ENCODE measurements around the gene TMUB2. TPM values are rescaled to one million over a fixed set of nuclear protein-coding genes. Genes with fewer than 3 reads are reported as not detected.

The TMUB2 gene
- total and polyA plus RNA-seq, 2 donors = 21.4 to 57.6 TPM

DNA sequence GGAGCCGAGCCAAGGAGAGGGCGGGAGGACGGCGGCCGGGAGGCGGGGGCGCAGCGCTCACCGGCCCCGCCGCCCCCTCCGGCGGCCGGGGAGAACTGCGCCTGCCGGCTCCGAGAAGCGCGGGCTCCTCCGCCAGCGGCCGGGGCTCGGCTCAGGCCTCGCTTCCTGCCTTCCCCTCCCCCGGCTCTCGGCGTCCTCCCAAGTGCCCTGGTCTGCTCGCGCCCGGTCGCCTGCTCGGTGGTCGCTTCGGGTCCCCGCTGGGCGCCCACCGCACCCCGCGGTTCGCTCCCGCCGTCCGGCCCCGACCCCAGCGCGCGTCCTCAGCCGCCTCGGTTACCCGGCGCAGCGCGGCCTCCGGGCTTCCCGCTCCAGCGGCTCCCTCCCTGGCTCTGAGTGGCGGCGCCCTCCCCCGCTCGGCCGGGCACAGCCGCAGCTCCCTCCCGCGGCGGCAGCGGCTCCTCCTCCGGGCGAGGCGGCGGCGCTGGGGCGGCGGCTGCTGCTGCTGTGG is 32.4 kb downstream of the TMUB2 start:
- under 1% methylated on average over 73 of the region's 73 CpGs for WGBS

DNA sequence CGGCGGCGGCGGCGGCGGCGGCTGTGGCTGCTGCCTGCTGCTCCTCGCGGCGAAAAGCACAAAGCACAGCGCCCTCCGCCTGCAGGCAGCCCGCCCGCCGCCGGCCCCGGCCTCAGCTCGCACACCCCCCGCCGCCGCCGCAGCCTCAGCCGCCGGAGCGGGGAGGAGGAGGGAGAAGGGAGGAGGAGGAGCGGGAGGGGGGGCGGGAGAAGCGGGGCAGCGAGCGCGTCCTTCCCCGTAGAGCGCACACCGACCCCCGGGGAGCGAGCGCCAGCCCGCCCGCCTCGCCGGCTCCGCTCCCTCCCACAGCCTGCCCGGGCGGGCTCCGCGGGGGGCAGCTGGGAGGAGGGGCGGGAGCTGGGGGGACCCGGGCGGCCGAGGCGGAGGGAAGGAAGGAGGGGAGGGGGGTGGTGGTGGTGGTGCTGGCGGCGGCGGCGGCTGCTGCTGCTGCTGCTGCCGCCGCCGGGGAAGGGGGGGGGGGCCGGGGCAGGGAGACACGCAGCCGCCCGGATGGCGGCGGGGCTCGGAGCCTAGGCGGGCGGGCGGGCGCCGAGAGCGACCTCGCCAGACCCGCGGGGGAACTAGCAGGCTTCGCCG is 32.9 kb downstream of the TMUB2 start, which contains the start of gene UBTF:
UBTF (minus strand) TSS at position 60 of the 597 bp plus-strand sequence. CDS start 1,446 bp downstream, outside the sequence.
- WGBS = under 1% methylated on average over 66 of the region's 76 CpGs
- Histone ChIP-seq H3K9me3 (ENCODE audit: control insufficient read depth in 2 of 2, insufficient read depth in 1 of 2, low read length in 1 of 2) (no peaks in the 10 kb centered on the region), H3K27me3 (ENCODE audit: control insufficient read depth in 2 of 2, insufficient read depth in 1 of 2, low read length in 1 of 2) (peaks cover 4 to 35% of the 10 kb centered on the region in 2 donors), H3K27ac (ENCODE audit: low read depth in 1 of 2, low read length in 1 of 2) (peak within 1 kb of the TSS; percentile 98 to 99), H3K4me3 (ENCODE audit: low read length in 2 of 2) (peak within 1 kb of the TSS; percentile 90 to 91), H3K36me3 (ENCODE audit: control insufficient read depth in 2 of 2, insufficient read depth in 2 of 2, low read length in 1 of 2) (peaks cover 15 to 23% of the 10 kb centered on the region in 2 donors), H3K4me1 (ENCODE audit: control insufficient read depth in 2 of 2, insufficient read depth in 2 of 2, low read length in 2 of 2) (peaks cover 26 to 55% of the 10 kb centered on the region in 2 donors)
- peak in 5 of 9 donors; percentile 47 to 84 (median 64) for DNase-seq (ENCODE audit: low read depth in 6 of 9, low spot score in 9 of 9)

More for the DNA sequence above, 32.4 kb downstream of the TMUB2 start:
- Histone ChIP-seq H3K9me3 (ENCODE audit: control insufficient read depth in 2 of 2, insufficient read depth in 1 of 2, low read length in 1 of 2) (no peaks in the 10 kb centered on the region), H3K27me3 (ENCODE audit: control insufficient read depth in 2 of 2, insufficient read depth in 1 of 2, low read length in 1 of 2) (peaks cover 4 to 32% of the 10 kb centered on the region in 2 donors), H3K36me3 (ENCODE audit: control insufficient read depth in 2 of 2, insufficient read depth in 2 of 2, low read length in 1 of 2) (peaks cover 21 to 29% of the 10 kb centered on the region in 2 donors), H3K4me3 (ENCODE audit: low read length in 2 of 2) (peak overlapping the region; percentile 27 to 91), H3K4me1 (ENCODE audit: control insufficient read depth in 2 of 2, insufficient read depth in 2 of 2, low read length in 2 of 2) (peaks cover 28 to 60% of the 10 kb centered on the region in 2 donors), H3K27ac (ENCODE audit: low read depth in 1 of 2, low read length in 1 of 2) (peak overlapping the region; percentile 77 to 99)
- peak in 5 of 9 donors; percentile 52 to 80 (median 63) for DNase-seq (ENCODE audit: low read depth in 6 of 9, low spot score in 9 of 9)

DNA sequence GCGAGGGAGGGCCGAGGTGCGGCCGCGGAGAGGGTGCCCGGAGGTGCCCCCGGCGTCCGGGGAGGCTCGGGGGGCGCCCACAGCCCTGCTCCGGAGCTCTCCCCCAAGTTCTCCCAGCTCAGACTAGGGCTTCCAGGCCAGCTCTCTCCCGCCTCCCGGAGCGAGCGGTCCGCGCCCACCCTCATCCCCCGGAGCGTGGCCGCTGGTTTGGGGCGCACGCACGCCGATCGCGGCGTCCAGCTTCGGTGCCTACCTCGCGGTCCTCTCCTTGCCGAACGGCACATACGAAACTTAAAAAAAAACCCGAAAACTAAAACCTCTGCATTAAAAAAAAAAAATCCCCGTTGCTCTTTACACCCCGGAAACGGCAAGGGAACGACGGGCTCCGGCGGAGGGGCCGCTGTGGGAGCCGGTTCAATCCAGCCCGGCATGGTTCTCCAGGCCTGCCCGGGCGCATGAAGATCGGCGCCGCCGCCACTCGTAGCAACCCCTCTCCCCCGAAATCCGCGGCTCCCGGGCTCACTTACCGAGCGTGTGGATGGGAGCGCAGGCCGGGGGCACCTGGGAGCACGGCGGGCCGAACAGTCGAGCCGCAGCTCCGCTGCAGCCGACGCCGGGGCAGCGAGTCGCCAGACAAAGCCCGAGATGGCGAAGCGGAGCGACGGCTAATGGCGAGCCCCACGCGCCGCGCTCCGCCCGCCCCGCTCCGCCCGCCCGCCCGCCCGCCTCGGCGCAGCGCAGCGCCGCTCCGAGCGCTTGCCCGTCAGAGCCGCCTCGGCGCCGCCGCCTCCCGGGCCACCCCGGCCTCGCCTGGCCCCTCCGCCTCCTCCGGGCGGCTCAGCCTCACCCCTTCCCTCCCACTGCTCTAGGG is 33.7 kb downstream of the TMUB2 start:
- H3K9me3 ChIP-seq (ENCODE audit: control insufficient read depth in 2 of 2, insufficient read depth in 1 of 2, low read length in 1 of 2) = no peaks in the 10 kb centered on the region
- peaks cover 19 to 48% of the 10 kb centered on the region in 2 donors for H3K4me1 ChIP-seq (ENCODE audit: control insufficient read depth in 2 of 2, insufficient read depth in 2 of 2, low read length in 2 of 2)
- peaks cover 8 to 16% of the 10 kb centered on the region in 2 donors for H3K36me3 ChIP-seq (ENCODE audit: control insufficient read depth in 2 of 2, insufficient read depth in 2 of 2, low read length in 1 of 2)
- H3K27me3 ChIP-seq (ENCODE audit: control insufficient read depth in 2 of 2, insufficient read depth in 1 of 2, low read length in 1 of 2) = peaks cover 4 to 37% of the 10 kb centered on the region in 2 donors
- H3K27ac ChIP-seq (ENCODE audit: low read depth in 1 of 2, low read length in 1 of 2) = peak overlapping the region; percentile 98 to 99
- peak in 5 of 9 donors; percentile 45 to 75 (median 47) for DNase-seq (ENCODE audit: low read depth in 6 of 9, low spot score in 9 of 9)
- peak overlapping the region; percentile 90 to 91 for H3K4me3 ChIP-seq (ENCODE audit: low read length in 2 of 2)
- under 1% methylated on average over 108 of the region's 108 CpGs for WGBS

DNA sequence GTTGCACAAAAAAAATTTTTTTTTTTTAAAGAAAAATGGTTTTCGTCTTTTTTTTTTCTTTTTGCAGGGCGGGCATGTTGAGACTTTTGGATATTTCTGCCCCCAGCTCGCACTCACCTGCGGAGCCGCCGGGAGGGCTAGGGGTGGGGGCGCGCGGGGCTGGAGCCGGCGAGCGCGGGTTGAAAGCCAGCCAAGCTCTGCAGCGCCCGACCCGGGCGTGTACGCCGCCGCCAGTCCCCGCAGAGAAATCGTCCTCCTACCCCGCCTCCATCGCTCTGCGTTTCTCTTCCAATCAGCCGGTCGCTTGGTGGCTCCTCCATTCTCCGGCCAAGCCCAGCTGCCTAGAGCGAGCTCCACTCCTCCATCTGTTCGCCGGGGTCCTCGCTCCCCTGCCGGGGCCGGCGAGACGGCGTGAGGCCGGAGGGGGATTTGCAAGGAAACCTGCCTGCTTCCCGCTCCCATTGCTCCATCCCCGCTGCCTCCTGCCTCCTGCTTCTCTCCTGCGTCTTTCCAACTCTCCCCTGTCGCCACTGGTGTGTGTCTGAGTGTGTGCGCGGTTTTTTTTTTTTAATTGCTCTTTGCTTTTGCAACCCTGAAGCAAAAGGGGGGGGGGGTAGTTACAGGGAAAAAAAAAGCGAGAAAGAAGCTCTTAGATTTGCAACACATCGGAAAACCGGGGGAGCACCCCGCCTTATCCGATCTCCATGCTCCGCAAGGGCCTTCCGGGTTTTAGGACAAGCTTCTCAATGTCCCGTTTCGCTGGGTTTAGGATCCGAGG is 34.5 kb downstream of the TMUB2 start:
- DNase-seq (ENCODE audit: low read depth in 6 of 9, low spot score in 9 of 9) = peak in 5 of 9 donors; percentile 34 to 73 (median 50)
- Histone ChIP-seq H3K4me1 (ENCODE audit: control insufficient read depth in 2 of 2, insufficient read depth in 2 of 2, low read length in 2 of 2) (peaks cover 11 to 39% of the 10 kb centered on the region in 2 donors), H3K27me3 (ENCODE audit: control insufficient read depth in 2 of 2, insufficient read depth in 1 of 2, low read length in 1 of 2) (peaks cover 4 to 37% of the 10 kb centered on the region in 2 donors), H3K36me3 (ENCODE audit: control insufficient read depth in 2 of 2, insufficient read depth in 2 of 2, low read length in 1 of 2) (peaks cover under 1 to 7% of the 10 kb centered on the region in 2 donors), H3K27ac (ENCODE audit: low read depth in 1 of 2, low read length in 1 of 2) (peak overlapping the region; percentile 73 to 99), H3K9me3 (ENCODE audit: control insufficient read depth in 2 of 2, insufficient read depth in 1 of 2, low read length in 1 of 2) (no peaks in the 10 kb centered on the region), H3K4me3 (ENCODE audit: low read length in 2 of 2) (peak overlapping the region; percentile 90 to 91)
- WGBS = under 1% methylated on average over 54 of the region's 54 CpGs

DNA sequence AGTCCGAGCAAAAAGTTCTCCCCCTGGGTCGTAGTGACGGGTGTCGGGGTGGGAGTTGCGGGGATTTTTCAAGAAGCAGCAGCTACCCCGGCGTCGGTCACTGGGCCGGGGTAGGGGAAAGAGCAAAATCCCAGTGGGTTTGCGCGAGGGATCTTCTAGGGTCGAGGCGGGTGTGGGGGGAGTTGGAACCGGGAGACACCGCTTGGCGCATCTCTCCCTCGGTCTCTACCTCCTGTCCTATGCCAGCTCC is 35.0 kb downstream of the TMUB2 start:
- Histone ChIP-seq H3K27ac (ENCODE audit: low read depth in 1 of 2, low read length in 1 of 2) (peak overlapping the region; percentile 72 to 99), H3K4me3 (ENCODE audit: low read length in 2 of 2) (peak overlapping the region; percentile 90 to 91), H3K27me3 (ENCODE audit: control insufficient read depth in 2 of 2, insufficient read depth in 1 of 2, low read length in 1 of 2) (peaks cover 4 to 37% of the 10 kb centered on the region in 2 donors), H3K9me3 (ENCODE audit: control insufficient read depth in 2 of 2, insufficient read depth in 1 of 2, low read length in 1 of 2) (no peaks in the 10 kb centered on the region), H3K4me1 (ENCODE audit: control insufficient read depth in 2 of 2, insufficient read depth in 2 of 2, low read length in 2 of 2) (peaks cover 10 to 34% of the 10 kb centered on the region in 2 donors), H3K36me3 (ENCODE audit: control insufficient read depth in 2 of 2, insufficient read depth in 2 of 2, low read length in 1 of 2) (peaks cover 0 to 2% of the 10 kb centered on the region in 2 donors)
- 2% methylated on average over 17 of the region's 17 CpGs for WGBS
- DNase-seq (ENCODE audit: low read depth in 6 of 9, low spot score in 9 of 9) = no peak

DNA sequence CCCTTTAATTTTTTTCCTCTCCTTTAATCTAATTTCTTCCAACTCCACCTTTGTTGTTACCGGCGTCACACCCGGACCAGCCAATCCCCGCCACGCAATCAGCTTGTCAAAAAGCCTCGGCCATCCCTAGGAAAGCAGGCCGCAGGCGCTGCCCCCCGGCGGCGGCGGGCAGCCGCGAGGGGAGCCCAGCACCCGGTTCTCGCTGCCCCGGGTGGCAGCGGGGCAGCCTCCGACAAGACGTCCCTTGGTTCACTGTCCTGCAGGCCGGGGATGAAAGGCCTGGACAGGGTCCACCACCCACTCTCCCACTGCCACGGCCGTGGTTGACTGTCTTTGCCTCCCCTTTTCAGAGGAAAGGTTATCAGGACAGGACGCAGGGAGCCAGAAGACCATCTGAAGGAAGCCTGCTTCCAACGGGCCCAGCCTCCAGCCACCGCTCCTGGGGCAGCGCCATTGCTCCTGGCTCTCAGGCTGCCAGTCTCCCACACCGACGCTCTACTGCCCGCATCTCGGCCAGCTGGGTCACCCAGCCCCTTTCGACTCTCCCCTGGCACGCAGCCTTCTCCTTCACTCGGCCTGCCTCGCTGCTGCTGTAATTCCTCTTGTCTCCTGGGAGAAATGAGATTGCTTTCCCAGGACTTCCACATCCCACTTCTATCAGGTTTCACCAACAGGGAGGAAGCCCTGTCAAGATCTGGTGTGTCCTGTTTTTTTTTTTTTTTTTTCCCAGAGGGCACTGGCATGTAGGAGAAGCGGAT is 35.5 kb downstream of the TMUB2 start:
- Histone ChIP-seq H3K4me1 (ENCODE audit: control insufficient read depth in 2 of 2, insufficient read depth in 2 of 2, low read length in 2 of 2) (peaks cover 6 to 29% of the 10 kb centered on the region in 2 donors), H3K4me3 (ENCODE audit: low read length in 2 of 2) (peak overlapping the region; percentile 90 to 91), H3K27me3 (ENCODE audit: control insufficient read depth in 2 of 2, insufficient read depth in 1 of 2, low read length in 1 of 2) (peaks cover 4 to 37% of the 10 kb centered on the region in 2 donors), H3K27ac (ENCODE audit: low read depth in 1 of 2, low read length in 1 of 2) (peak overlapping the region; percentile 72 to 99), H3K9me3 (ENCODE audit: control insufficient read depth in 2 of 2, insufficient read depth in 1 of 2, low read length in 1 of 2) (no peaks in the 10 kb centered on the region), H3K36me3 (ENCODE audit: control insufficient read depth in 2 of 2, insufficient read depth in 2 of 2, low read length in 1 of 2) (no peaks in the 10 kb centered on the region)
- DNase-seq (ENCODE audit: low read depth in 6 of 9, low spot score in 9 of 9) = peak in 1 of 9 donors; percentile 49
- WGBS = 14% methylated on average over 36 of the region's 36 CpGs

DNA sequence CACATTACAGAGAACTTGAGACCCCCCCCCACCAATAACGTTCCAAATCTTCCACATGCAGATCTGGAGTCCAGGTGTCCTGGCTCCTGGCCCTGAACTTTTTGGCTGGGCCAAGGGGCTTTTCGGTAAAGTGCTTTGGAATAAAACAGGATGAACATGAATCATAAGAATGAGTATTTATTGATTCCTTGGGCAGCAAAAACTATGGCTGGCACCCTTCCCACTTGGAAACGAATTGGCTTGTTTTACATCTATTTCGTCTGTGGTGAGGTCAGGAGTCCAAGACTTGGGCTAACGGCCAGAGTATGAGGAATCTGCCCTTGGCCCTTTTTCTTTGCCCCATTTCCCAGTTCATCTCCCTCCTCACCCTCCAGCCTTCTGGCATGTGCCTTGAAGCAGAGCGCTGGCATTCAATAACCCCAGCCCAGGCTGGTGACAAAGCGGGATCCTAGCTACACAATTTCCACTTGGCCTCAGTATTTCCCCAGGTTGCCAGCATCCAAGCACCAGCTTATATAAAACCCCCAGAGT is 36.8 kb downstream of the TMUB2 start:
- H3K9me3 ChIP-seq (ENCODE audit: control insufficient read depth in 2 of 2, insufficient read depth in 1 of 2, low read length in 1 of 2) = no peaks in the 10 kb centered on the region
- no peak overlapping the region for H3K27ac ChIP-seq (ENCODE audit: low read depth in 1 of 2, low read length in 1 of 2)
- no peaks in the 10 kb centered on the region for H3K36me3 ChIP-seq (ENCODE audit: control insufficient read depth in 2 of 2, insufficient read depth in 2 of 2, low read length in 1 of 2)
- WGBS = 91% methylated on average over 7 of the region's 7 CpGs
- peaks cover 5 to 20% of the 10 kb centered on the region in 2 donors for H3K4me1 ChIP-seq (ENCODE audit: control insufficient read depth in 2 of 2, insufficient read depth in 2 of 2, low read length in 2 of 2)
- peaks cover 4 to 37% of the 10 kb centered on the region in 2 donors for H3K27me3 ChIP-seq (ENCODE audit: control insufficient read depth in 2 of 2, insufficient read depth in 1 of 2, low read length in 1 of 2)
- H3K4me3 ChIP-seq (ENCODE audit: low read length in 2 of 2) = no peak overlapping the region
- no peak for DNase-seq (ENCODE audit: low read depth in 6 of 9, low spot score in 9 of 9)

DNA sequence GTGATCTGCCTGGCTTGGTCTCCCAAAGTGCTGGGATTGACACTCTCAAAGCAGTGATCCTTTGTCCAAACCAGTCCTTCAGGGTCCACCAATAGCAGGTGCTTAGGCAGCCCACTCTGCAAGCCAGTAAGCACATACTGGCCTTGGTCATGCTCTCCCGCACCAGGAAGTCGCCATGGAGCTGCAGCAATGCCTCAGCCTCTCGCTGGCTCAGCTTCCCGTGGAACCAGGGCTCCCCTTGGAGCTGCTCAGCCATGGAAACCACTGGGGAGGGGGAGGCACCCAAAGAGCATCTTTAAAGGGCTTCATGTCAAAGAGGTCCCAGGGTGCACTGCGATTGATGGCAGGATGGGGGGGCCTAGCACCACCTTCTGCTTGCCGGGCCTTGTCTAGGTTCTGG is 42.3 kb downstream of the TMUB2 start:
- H3K4me1 ChIP-seq (ENCODE audit: control insufficient read depth in 2 of 2, insufficient read depth in 2 of 2, low read length in 2 of 2) = no peaks in the 10 kb centered on the region
- H3K36me3 ChIP-seq (ENCODE audit: control insufficient read depth in 2 of 2, insufficient read depth in 2 of 2, low read length in 1 of 2) = no peaks in the 10 kb centered on the region
- H3K27me3 ChIP-seq (ENCODE audit: control insufficient read depth in 2 of 2, insufficient read depth in 1 of 2, low read length in 1 of 2) = peaks cover 0 to 6% of the 10 kb centered on the region in 2 donors
- WGBS = 96% methylated on average over 6 of the region's 6 CpGs
- no peaks in the 10 kb centered on the region for H3K9me3 ChIP-seq (ENCODE audit: control insufficient read depth in 2 of 2, insufficient read depth in 1 of 2, low read length in 1 of 2)
- DNase-seq (ENCODE audit: low read depth in 6 of 9, low spot score in 9 of 9) = no peak
- H3K4me3 ChIP-seq (ENCODE audit: low read length in 2 of 2) = no peak overlapping the region
- H3K27ac ChIP-seq (ENCODE audit: low read depth in 1 of 2, low read length in 1 of 2) = no peak overlapping the region

All from thymus (tissue), 11 donors.